GM18858 (cell line): ENCODE results near the gene CLBA1.

ENCODE experiments used
- ATAC-seq: cut with Tn5 transposase; IDR thresholded peaks from one replicate; pipeline ENCODE4 v1.9.1; 2021; ENCODE audit not compliant: unreplicated experiment

Gene CLBA1

DNA sequence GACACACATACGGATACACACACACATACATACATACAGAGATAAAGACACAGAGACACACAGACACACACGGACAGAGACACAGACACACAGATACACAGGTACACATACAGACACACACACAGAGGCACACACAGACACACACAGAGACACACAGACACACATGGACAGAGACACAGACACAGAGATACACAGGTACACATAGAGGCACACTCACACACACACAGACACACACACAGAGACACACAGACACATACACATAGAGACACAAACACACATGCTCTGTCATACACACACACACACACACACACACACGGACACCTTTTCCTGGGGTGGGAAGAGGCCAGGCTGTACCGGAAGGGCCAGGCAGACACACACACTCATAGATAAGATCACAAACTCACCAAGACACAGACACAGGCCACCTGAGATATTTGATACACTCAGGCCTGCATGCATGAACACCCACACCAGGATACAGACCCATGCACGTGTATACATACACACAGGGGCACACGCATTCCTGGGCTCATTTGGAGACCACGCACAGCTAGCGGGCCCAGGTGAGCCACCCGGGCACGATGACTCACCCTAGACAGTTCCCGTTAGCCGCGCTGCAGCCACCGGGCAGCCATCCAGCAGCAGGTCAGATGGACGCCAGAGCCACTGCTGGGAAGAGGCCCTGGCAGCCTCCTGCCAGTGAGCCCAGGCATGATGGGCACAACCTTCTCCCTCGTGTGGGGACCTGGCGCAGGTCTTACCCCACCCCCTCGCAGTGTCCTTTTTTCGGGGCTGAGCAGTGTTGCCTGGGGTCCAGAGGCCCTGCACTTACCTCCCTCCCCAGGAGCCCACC lies 5.6 kb upstream of the CLBA1 start:
- ATAC-seq = no peak

DNA sequence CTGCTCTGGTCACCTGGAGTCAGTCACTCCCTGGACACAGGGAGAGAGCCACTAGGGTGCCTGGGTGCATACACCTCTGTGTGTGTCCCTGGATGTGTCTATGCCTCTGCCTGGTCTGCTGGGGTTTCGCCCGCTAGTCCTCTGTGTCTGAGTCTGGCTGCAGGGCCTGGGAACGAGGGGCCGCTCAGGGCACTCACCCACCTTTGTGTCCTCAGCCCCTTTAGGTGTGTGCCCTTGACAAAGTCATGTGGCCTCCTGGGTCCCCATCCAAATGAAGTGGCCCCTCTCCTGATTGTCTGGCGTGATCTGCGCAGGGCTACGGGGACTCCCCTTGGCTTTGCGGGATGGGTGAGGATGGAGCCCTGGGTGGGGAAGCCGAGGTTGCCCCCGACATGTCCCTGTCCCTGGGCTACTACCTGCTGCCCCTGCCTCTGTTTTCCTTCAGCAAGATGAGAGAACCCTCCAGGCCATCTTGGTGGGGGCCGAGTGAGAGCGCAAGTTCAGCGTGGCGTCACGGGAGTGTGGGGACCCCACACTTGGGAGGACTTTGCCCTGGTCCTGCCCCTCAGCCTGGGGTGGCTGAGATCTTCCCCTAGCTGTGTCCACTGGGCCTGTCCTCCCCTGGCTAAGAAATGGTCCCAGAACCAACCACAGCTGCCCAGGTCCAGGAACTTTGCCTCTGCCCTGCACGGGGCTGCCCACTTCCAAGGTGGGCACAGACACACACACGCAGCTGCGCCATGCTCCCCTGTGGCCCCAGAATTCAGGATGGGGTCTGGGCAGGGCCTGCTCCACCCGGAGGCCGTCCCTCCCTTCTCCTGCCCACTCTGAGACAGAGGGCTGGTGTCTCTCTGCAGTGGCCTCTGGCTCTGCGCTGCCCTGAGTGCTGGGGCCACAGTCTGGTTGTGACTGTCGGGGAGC lies 4.7 kb upstream of the CLBA1 start:
- no peak for ATAC-seq

DNA sequence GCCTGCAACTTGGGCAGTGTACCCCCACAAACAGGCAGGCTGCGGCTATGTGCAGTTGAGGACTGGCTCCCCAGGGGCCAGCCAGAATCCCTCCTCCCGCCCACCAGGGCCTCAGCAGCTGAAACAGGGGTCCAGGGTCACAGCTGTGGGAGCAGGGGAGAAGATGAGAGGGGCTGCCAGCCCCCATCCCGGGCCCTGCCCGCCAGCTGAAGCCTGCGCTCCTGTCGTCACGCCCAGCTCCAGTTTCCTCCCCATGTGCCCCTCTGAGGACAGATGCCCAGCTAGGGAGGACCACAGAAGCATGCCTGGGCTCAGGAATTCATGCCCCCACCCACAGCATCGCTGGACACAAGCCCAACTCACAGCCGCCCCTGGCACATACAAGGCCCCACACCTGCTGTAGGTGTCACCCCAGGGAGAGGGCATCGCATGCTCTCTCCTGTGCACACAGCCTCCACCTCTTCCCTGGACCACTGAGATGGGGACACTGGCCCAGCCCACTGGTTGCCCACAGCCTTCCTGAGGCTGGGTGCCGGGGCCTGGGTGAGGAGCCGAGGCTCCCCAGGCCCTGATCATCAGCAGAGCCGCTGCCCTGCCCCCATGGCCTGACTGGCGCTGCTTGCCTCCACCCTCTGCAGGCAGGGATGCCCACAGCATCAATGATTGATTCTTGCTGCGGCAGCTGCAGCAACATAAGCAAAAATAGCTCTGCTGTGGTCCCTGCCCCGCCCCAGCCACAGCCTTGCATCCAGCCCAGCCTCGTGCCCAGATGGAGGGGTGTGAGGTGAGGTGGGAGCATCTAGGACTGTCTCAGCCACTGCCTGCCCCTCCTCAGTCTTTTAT lies 3.7 kb upstream of the CLBA1 start:
- no peak for ATAC-seq

DNA sequence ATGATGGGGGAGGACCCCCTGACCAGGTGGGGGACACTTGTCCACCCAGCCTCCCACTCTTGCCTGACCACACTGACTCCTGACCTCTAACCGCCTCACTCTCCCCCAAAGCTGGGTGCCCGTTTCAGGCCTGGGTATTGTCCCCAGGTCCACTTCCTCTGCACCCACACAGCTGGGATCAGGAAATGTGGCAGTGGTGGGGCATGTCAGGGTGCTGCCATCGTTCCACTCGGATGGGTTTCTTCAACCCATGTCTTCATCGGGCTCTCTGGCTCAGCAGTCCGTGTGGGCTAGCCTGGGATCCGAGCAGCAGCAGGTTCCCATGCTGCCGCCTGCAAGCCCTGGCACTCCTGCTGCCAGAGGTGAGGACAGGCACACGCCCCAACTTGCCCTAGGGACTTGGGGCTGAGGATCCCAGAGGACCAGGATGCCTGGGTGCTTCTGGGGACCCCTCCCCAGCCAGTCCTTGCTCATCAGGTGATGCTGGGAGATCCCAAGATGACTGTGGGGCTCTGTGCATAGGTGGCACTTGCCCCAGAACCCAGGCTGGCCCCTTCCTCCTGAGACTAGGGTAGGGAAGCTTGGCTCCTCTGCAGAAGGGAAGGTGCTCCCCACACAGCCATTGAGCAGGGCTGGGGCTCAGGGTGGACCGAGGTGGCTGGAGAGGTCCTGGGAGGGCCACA lies 2.9 kb upstream of the CLBA1 start:
- no peak for ATAC-seq

DNA sequence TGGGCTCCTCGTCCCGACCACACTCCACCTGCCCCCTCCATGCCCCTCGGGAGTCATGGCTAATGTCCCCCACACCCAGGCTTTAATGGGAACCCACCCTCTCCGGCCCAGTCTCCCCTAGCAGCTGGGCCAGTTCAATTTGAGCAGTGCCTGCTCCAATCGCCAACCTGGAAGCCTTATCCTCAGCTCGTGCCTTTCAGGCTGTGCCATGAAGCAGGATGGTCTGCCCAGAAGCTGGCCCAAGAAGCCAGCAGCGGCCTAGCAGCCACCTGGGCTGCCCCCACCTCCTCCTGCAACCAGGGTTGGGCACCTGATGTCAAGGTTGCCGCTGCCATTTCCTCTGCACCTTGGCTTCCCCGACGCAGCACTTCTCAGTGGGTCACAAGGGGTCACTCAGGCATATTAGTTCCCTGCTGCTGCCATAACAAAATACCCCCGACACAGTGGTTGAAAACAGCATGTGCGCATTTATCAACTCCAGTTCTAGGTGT lies 2.3 kb upstream of the CLBA1 start:
- ATAC-seq = no peak

DNA sequence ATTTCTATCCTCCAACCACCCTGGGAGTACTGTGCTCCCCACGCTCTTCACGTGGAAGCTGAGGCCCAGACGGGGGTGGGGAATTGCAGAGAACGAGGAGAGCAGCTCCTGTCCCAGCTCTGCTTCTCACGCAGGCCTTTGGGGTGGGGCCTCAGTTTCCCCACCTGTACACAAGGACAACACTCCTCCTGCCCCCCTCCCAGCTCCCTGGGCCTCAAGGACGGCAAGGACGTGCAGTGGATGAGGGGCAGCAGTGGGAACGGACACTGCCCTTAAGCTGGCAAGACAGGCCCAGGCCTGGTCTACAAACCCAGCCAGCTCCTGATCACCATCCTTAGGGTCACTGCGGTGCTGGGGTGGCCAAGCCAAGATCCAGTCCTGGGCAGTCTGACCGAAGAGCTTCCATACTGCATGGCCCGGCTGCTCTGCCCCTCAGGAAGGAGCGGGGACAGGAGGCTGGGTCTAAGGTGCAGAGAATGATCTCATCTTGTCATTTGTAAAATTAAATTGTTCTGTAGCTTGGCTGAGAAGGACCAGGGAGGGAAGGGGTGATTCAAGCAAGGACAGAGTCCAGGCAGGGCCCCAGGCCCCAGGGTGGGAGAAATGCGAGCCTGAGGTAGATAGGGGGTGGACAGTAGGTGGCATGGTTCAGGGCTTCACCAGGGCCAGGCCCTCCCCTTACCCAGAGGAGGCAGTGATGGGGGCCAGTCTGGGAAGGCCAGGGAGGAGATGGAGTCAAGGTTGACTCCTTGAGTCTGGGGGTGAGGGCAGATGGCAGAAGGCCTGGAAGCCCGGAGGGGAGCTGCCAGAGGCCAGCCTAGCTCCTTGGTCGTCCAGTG lies 1.3 kb upstream of the CLBA1 start:
- ATAC-seq = no peak

DNA sequence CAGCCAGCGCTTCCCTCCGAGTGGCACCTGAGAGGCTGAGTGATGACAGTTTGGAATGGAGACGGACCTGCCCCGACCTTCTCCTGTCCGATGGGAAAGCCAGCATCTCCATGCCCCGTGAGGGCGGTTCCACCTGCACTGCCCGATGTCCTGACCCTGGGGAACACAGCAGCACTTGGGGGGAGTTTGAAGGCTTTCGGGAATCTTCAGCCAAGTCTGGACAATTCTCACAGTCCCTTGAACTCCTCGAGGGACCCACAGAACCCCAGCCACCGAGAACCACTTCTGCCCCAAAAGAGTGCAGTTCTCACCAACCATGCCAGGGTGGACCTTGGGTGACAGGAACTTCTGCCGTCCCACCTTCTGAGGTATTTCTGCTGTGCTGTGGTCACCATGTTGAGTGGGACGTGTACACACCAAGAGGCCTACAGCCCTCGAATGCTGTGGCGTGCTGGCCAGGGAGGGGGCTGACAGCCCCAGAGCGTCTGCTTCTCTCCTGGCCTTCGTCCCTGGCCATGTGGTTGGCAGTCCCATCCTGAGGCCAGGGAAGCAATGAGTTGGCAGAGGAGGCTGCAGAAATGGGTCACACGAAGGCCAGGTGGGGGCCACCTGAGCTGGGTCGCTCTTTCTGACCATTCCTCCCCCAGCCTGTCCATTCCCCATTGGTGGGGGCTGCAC lies 1.0 kb downstream of the CLBA1 start:
- ATAC-seq = no peak

DNA sequence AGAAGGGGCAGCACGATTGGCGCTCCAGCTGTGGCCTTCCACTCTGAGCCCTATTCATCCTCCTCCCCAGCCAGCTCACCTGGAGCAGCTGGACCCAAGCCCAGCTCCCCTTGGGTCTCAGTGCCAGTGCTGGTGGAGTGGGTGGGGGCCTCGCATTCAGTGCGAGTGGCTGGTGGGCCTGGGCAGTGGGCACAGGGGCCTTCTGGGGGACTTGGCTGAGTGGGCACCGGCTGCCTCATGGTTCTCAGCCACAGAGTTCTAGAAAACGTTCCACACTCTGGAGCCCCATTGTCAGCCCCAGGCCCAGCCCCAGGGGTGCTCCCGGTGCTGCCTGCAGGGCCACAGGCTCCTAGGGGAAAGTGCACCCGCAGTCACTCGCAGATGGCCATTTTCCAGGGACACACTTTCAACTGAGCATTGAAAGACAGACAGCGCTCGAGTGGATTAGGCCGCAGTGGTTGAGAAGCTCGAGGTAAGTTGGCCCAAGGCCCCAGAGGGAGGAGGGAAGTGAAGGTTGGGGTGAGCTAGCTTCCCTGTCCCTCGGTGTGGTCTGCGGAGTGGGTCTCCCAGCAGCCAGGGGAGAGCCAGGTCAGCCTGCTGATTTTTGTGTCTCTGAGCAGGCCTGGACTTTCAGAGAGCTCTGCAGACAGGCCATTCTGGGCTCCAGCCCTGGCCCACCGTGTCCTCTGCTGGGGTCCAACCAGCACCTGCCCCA lies 3.8 kb downstream of the CLBA1 start:
- ATAC-seq = no peak

DNA sequence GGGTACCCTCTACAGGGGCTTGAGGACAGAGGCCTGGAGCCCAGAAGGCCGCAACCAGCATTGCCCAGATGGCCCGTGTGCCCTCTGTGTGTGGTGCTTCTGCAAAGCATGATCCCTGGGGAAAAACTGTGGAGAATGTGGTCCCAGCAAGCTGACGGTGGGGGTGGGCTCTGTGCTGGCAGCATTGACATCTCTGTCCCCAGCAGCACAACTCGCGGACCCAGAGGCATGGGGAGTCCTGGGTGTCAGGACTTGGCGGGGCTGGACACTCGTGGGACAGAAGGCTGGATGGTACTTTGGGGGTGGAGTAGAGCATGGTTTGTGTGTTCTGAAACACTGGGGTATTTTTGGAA lies 4.3 kb downstream of the CLBA1 start:
- no peak for ATAC-seq

DNA sequence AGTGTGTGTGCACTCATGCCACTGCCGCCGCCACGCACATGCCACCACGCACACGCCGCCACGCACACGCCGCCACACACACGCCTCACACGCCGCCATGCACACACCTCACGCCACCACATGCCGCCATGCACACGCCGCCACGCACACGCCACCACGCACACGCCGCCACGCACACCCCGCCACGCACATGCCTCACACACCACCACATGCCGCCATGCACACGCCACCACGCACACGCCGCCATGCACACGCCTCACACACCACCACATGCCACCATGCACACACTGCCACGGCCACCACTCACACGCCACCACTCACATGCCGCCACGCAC lies 6.3 kb downstream of the CLBA1 start:
- ATAC-seq = no peak

DNA sequence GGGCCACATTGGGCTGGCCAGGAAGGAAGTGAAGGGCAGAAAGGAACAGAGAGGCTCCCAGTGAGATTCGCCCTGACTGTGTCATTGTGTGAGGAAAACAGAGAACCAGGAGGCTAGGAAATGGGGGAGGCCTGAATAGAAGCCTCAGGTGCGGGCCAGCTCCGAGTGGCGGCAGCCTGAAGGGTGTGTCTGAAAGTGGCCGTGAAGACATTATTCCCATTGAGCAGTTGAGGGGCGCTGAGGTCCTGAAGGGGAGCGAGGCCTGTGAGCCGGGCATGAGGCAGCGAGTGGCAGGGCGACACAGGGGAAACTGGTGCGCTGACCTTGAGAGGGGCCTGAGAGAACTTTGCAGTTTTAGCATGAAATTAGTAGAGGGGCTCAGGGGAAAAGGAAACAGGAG lies 6.9 kb downstream of the CLBA1 start:
- no peak for ATAC-seq

DNA sequence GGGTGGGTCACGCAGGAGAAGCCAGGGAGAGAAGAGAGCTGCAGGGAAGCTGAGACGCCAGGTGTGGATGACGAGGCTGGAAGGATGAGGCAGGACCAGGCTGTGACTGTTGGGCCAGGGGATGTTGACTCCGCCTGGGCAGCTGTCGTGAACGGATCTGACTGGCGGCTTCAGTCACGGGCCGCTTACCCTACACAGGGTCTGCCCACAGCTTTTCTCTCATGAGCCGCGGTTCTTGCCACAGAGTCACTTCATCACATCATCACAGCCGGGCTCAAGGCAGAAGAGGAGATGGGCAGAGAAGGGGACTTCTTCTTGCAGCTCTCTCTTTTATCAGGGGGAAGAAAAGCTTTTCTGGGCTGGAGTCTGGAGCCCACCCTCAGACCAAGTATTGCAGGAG lies 7.7 kb downstream of the CLBA1 start:
- ATAC-seq = no peak

DNA sequence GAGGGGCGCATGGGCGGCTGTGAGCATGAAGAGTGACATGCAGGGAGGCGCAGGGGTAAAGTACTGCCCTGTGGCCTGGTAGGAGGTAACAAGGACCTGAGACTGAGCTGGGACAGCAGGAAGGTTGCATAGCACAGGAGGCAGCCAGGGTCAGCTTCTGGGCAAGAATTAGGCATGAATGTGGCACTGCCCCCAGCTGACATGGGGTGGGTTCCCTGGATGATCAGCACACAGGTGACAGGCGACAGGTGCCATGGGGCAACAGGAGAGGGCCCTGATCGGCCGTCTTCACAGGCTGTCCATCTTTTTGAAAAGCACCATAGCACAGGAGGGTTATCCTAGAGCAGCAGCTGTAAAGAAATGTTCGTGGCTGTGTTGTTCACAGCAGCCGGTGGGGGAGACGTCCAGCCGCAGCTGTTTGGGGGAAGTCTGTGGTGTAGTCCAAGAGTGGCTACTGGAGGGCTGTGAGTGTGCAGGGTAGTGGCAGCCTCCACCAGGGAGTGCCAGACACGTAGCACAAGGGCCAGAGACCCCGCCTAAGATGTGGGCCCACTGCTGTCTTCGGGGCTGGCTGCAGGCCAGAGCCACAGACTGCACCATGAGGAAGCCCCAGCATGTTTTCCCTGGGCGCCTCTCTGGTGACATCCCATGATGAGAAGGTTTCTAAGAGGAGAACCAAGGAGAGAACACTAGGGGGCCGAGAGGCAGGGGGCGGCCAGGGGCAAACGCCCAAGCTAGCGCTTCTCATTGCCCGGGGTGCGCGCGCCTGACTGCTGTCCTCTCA lies 8.4 kb downstream of the CLBA1 start:
- ATAC-seq = no peak

DNA sequence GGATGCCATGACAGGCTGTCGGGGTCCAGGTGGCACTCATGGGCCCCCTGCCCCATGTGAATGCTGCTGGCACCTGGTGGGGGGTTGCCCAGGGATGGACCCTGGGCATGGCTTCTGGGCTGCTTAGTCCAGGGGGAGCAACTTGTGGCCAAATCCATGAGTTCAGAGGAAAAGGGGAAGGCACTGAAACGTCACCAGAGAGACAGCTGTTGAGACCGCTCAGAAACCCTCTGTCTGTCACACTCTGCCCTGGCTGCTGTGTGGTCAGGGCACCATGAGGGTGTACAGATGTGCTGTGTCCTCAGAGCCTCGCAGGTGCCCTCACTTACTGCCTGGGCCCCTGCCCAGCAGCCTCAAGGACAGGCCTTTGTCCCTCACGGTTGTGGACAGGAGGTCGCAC lies 9.4 kb downstream of the CLBA1 start:
- no peak for ATAC-seq

DNA sequence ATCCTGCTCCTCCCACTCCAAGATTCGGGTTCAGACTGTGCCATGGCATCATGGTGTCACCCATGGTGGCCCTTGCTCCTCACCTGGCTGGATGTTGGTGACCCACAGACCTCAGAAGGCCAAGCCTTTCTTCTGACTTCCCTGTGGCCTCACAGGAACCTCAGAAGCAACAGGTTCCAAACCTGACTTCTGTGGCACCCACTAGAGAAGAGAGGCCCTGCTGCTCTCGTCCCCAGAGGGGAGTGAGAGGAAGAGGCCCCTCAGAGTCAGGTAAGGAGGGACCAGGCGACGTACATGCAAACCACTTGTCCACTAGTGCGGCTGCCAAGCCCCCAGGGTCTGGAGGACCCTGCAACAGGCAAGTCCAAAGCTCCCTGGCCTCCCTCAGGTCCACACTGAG lies 10.4 kb downstream of the CLBA1 start:
- no peak for ATAC-seq

DNA sequence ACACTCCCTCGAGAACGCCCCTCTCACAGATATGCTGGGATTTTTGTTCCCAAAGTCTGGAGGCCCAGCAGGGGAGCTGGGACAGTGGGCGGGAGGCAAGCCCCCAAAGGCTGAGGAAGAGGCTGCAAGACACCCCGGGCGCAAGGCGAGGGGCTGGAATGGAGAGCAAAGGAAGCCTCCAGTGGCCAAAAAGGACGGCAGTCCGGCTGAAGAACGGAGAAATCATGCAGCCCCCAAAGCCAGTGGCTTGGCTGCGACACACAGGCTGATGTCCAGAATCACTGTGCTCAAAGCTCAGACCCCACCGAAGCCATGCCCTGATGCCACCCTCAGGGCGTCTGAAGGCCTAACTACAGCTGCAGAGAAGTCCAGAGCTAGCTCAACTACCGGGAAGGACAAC lies 10.9 kb downstream of the CLBA1 start:
- no peak for ATAC-seq

DNA sequence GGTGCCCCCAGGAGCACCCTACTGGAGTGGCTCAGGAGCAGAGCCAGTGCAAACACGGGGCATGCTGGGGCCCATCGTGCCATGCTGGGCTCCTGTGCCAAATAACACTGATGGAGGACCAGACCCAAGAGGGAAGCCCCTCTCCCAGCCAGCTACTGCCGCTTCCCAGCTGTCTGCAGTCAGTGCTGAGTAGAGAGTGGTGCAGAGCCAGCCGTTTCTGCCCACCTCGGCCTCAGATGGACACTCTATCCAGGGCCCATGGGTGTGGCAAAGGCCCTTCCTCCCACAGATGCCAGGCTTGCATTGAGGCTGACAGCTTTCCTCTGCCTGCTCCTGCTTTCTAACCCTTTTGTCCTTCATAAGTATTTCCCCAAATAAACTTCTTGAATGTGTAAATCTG lies 13.2 kb downstream of the CLBA1 start:
- no peak for ATAC-seq

DNA sequence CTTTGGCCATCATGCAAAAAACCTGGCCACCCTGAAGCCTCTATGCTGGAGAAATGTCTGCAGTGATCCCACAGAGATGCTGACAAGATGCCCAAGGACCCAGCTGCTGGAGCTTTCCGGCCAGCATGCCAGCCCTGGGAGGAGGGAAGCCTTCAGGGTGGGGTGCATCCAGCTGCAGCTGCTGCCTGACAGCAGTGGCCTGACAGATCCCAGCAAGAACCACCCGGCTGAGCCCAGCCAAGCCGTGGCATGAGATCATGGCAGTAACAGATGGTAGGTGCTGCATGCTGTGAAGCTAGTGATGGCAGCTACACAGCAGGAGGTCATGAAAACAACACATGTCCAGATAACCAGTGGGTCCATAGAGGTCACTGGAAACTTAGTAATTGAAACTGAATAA lies 13.8 kb downstream of the CLBA1 start:
- no peak for ATAC-seq
